Stimulated activated CD4-positive, alpha-beta T cell treated with anti-CD3 and anti-CD28 coated beads, Interleukin-4, amount 100 ng/mL, for 1 hour (primary cell): ENCODE measurements around the gene FAM186B.
A peak's percentile ranks its signal among the peaks of the same experiment; 100 is the strongest.

Source experiments
- DNase-seq: peaks from one replicate; pipeline ENCODE4 v3.0.0-alpha.2; 2020

FAM186B gene

DNA sequence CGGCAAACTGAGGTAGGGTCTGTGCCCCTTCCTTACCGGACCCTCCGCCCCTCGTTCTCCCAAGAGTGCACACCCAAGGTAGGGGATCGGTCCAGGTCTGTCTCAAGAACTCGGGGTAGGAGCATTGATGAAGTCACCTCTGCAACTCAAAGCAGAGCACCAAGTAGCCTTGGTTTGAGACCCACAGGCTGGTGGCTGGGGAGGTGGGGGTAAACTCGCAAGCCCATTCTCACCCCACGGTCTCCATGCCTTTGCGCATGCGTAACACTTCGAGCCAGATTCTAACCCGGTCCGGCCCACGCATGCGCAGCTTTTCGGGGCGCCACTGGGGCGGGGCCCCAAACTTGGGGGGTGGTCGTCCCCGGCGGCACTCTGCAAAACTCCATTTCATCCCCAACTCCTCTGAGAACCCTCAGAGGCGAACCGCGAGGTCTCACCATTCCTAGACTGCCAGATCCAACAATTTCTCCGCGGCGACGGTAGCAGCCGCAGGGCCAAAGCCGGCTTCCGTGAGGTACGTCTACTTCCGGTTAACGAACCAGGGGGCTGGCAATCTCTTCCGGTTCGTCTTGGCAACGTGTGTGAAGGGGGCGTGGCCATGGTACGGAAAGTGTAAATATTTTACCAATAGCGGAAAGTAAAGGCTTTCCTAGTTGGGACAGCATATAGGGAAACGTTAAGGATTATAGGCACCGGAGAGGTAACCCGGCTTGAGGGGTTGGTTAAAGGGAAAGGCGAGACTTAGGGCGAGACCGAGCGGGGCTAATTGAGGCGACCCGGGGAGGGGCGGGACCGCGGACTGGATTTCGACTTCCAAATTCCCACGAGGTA lies 37.6 kb downstream of the FAM186B start, which contains the start of gene MCRS1:
MCRS1 (minus strand) TSS at position 532 of the 831 bp plus-strand sequence. CDS start 1,411 bp downstream, outside the sequence.
- peak; percentile 84 for DNase-seq

GRCh38 chr12:49567302-49567610 lies 38.2 kb downstream of the FAM186B start:
- no peak for DNase-seq

DNA sequence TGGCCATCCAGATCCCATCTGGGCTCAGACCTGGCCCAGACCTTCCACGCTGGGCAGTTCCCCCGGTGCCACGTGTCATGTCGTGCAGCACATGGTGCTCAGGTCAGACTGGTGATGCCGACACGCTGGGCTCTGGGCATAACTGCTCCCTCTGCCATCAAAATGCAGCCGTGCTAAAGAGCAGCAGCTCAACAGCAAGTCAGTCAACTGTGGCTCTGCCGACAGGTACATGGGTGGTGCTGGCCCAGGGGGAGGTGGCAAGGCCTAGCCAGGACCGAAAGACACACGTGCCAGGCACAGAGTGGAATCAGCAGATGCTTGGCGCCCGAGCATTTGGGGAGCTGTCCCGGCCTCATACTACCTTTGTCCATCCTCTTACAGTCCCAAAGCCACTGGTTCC lies 39.1 kb downstream of the FAM186B start:
- no peak for DNase-seq

- no peak for DNase-seq
Observed at GRCh38 chr12:49565406-49566265, 39.8 kb downstream of the FAM186B start.

DNA sequence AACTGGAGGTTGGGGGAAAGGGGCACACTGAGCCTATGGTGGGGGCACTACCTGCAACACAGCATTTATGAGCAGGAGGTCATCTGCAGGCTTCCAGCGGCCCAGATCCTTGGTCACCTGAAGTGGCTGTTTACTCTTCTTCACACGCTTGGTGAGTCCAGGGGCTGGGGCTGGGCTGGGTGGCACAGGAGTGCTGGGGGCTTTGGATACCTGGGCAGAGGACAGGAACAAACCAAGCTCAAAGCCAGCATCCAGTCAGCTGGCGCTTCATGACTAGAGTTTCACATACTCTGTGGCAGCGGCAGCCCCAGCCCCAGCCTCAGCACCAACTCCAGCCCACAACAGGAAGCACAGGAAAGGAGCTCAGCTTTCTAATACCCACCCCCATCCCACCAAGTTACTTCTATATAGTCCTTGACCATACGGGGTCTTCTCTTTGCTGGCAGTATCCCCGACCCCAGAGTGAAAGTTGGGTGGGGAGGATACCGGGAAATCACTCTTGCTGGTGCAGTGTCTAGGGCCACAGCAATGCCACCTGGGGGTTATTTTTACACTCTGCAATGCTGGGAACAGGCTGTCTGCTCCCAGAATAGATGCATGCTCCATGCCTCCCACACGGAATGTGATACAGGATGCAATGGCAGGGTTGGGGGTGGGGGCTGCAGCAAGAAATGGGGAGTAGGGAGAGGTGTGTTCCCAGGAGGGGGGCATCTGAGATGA lies 40.6 kb downstream of the FAM186B start:
- DNase-seq, result no peak

- no peak for DNase-seq
Observed at GRCh38 chr12:49563951-49564685, 41.3 kb downstream of the FAM186B start.

GRCh38 chr12:49562831-49563230 lies 42.6 kb downstream of the FAM186B start:
- no peak for DNase-seq

DNA sequence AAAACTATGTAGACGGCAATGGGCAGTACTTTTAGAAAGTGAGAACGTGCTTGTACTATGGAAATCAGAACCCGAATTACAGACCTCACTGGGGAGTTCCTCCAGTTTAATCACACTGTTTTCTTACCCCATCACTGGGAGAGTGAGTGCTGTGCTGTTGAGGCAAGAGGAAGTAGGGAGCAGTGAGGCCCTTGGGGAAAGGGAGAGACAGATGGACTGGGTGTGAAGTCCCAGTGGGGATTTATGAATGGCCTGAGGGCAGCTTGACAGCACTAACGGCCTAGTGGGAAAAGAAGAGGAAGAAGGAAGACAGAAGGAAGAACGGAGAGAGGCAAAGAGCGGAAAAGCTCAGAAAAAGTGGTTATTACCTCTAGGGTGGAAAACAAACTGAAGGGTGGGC lies 43.2 kb downstream of the FAM186B start:
- no peak for DNase-seq

GRCh38 chr12:49560695-49561094 lies 44.7 kb downstream of the FAM186B start:
- DNase-seq, result no peak

DNA sequence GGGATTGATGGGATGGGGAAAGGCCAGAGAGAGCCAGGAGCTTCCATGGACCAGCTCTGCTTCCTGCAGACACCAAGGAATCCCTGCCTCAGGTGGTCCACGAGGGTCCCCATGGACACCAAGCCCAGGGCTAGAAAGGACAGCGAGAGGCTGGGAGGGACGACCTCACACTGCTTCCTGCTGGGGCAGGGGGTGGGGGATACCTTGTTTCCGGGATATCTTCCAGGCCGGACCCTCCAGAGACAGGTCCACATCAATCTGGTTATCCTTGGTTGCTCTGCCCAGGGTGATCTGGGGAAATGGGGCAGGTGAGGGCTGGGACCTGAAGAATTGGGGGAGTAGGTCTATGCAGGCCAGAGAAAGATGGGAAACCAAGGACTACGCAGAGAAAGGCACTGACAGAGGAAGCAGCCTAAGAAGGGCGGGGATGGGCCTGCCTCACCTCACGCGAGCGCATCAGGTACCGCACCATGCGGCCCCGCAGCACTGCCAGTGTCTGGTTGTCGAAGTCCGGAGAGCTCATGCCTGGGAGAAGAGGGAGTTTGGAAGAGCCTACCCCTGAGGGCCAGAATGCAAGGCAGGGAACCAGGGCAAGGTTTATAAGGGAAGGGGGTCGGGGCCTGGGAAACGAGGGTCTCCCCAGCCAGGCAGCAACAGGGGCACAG lies 46.3 kb downstream of the FAM186B start:
- DNase-seq, result no peak

DNA sequence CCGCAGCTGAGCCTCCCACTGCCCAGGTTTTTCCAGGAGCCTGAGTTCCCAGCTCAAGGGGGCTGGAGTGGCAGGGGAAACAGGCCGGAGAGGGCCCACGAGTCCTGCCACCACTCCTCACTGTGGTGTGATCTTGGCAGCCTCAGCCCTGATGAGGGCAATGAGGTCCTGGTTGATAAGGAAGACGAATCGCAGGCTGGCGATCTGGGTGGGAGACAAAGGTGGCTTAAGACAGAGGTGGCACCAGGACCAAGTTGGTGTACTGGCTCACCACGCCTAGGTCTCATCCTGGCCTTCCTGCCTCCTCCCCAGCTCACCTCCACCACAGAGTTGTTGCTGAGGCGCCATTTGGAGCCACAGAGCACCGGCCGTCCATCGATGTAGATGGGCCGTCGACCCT lies 46.9 kb downstream of the FAM186B start:
- no peak for DNase-seq

GRCh38 chr12:49557917-49558215 lies 47.6 kb downstream of the FAM186B start:
- DNase-seq, result no peak

DNA sequence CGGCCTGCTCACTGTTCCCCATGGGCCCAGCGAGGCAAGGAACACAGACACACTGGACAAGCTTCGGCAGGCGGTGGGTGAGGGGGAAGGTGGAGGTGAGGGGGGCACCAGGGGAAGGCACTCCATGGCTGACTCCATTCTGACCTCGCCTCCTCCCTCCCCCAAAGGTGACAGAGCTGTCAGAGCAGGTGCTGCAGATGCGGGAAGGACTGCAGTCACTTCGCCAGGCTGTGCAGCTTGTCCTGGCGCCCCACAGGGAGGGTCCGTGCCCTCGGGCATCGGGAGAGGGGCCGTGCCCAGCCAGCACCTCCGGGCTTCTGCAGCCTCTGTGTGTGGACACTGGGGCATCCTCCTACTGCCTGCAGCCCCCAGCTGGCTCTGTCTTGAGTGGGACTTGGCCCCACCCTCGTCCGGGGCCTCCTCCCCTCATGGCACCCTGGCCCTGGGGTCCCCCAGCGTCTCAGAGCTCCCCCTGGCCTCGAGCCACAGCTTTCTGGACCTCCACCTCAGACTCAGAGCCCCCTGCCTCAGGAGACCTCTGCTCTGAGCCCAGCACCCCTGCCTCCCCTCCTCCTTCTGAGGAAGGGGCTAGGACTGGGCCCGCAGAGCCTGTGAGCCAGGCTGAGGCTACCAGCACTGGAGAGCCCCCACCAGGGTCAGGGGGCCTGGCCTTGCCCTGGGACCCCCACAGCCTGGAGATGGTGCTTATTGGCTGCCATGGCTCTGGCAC lies 48.1 kb downstream of the FAM186B start:
- DNase-seq, result no peak

- no peak for DNase-seq
Observed at GRCh38 chr12:49556391-49557186, 48.9 kb downstream of the FAM186B start.

DNA sequence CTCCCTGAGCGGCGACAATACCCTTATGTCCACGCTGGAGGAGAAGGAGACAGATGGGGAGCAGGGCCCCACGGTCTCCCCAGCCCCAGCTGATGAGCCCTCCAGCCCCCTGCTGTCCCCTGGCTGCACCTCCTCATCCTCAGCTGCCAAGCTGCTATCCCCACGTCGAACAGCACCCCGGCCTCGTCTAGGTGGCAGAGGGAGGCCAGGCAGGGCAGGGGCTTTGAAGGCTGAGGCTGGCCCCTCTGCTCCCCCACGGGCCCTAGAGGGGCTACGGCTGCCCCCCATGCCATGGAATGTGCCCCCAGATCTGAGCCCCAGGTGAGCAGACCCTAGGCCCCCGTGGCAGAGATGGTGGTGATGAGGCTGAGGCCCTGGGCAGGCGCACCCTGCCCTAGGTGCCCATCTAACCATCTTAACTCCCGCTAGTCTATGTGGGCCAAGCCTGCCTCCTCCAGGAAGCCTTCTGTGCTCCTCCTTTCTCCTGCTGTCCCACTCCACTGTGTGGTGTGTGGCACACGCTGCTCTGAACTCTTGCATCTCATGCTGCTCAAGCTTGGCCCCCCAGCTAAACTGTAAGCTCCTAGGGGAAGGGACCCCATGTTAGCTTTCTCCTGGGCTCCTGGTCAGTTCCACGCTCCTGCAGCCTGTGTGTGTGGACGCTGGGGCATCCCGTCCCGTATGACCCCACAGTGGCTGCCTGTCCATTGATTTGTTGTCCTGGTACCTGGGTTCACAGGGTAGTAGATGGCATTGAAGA lies 49.6 kb downstream of the FAM186B start:
- DNase-seq, result no peak

DNA sequence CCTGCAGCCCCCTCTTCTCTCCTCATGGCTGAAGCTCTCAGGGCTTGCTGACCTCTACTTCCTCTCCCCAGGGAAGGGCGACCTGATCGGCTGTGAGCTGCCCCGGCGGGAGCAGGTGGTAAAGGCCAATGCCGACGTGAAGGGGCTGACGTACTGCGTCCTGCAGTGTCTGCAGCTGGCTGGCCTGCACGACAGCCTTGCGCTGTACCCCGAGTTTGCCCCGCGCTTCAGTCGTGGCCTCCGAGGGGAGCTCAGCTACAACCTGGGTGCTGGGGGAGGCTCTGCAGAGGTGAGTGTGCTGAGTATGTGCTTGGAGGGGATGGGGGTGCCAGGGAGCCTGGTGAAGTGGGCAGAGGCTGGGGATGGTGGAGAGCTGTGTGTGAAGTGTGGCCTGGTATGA lies 51.2 kb downstream of the FAM186B start:
- DNase-seq, result no peak

DNA sequence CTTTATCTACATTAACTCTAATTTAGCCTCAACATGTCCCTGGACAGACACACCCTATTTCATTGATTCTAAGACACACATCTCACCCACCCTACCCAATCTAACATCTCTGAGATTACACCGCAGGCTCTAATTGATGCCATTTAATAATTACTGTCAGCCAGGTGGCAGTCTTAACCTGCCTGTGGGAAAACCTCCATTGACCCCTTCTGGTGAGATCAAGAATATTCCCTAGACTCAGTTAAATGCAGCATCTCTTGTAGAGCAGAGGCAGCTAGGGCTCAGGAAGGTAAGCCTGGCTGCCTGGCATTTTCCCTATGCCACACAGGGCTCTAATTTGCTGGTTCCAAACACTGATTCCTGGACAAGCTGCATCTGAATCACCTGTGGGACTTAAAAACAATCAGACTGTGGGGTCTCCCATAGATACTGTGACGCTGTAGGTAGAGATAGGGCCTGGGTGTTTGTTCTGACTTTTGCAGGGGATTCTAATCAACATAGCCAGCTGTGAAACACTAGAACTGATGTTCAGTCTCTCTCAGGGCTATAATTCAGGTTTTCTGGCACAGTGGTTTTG lies 51.8 kb downstream of the FAM186B start:
- DNase-seq, result no peak

GRCh38 chr12:49552899-49553298 lies 52.5 kb downstream of the FAM186B start:
- no peak for DNase-seq

GRCh38 chr12:49552425-49552824 lies 53.0 kb downstream of the FAM186B start:
- DNase-seq, result no peak

- DNase-seq, result no peak
Observed at GRCh38 chr12:49552014-49552413, 53.4 kb downstream of the FAM186B start.
